ENCODE results near the gene GOLM1.
A peak's percentile ranks its signal among the peaks of the same experiment; 100 is the strongest.
"Not testable (repeated sequence)": the region's sequence is repeated elsewhere in the genome, so short reads cannot be mapped to it uniquely, and the experiment has no call there.

GOLM1 gene, protein sequence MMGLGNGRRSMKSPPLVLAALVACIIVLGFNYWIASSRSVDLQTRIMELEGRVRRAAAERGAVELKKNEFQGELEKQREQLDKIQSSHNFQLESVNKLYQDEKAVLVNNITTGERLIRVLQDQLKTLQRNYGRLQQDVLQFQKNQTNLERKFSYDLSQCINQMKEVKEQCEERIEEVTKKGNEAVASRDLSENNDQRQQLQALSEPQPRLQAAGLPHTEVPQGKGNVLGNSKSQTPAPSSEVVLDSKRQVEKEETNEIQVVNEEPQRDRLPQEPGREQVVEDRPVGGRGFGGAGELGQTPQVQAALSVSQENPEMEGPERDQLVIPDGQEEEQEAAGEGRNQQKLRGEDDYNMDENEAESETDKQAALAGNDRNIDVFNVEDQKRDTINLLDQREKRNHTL

DNA sequence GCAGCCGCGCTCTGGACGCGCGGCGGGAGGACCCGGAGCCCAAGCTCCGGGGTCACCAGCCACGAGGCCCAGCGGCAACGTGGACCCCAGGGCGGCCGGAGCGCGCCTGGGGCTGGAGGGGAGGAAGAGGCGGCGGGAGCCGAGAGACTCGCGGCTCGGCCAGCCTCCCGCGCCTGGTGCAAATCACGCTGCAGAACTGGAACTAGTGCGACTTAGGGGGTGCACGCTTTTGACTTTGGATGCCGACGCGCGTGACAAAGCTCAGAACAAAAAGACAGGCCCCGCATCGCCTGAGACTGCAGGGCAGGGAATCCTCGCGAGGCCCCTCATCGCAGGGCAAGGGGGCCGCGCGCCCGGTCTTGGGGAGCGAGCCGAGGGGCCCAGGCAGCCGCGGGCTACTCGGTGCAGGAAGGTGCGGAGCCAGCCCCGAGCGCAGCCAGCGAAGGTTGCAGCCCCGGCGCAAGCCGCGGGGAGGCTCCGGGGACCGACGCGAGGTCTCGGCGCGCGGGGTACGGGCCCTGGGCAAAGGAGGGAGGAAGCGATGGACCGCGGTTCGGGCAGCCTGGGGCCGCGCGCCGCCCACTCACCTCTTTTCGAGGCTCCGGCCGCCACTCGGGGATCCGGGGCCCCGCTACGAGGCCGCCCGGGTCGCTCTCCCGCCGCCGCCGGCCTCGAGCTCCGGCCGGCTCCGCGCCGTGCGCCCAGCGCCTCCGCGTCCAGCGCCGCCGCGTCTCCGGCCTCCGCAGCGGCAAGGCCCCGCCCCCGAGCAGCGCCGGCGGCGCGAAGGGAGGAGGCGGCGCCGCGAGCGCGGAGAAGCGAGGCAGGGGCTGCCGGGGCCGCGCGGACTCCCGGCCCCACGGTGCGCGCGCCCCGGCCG is at the start of gene GOLM1:
TSS of gene GOLM1 (minus strand) at position 735 of the 877 bp plus-strand sequence. CDS start 20,238 bp downstream, outside the sequence.
- H3K27ac ChIP-seq: no peak within 1 kb of the TSS
- H3K9me3 ChIP-seq (ENCODE audit: low read depth, low read length): no peaks in the 10 kb centered on the region
- no peak for DNase-seq (ENCODE audit: low read depth, low spot score)
- no peak for TF ChIP-seq POLR2AphosphoS5 (IDR thresholded peaks at IDR 0.05; ENCODE audit: borderline replicate concordance, low read depth, low read length)
- TF ChIP-seq FOXP2 (optimal IDR thresholded peaks at IDR 0.05; ENCODE audit: control extremely low read depth, extremely low read length, insufficient read depth): no peak
- no peak for TF ChIP-seq EZH2 (IDR thresholded peaks at IDR 0.05)
- peak within 1 kb of the TSS; percentile 94 for H3K4me3 ChIP-seq
- no peaks in the 10 kb centered on the region for H3K36me3 ChIP-seq (ENCODE audit: insufficient read depth, low read length)
- H3K9ac ChIP-seq (ENCODE audit: insufficient read length): peak within 1 kb of the TSS; percentile 76

DNA sequence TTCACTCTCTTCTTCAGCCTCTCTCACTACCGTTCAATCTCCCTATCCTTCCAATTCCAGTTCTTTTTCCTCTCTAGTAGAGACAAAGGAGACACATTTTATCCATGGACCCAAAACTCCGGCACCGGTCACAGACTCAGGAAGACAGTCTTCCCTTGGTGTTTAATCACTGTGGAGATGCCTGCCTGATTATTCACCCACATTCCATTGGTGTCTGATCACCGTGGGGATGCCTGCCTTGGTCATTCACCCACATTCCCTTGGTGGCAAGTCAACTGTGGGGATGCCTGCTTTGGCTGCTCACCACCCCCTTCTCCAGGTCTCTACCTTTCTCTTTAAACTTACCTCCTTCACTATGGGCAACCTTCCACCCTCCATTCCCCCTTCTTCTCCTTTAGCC is 47.3 kb upstream of the GOLM1 start:
- H3K4me3 ChIP-seq; DNase-seq (ENCODE audit: low read depth, low spot score); H3K9ac ChIP-seq (ENCODE audit: insufficient read length); H3K36me3 ChIP-seq (ENCODE audit: insufficient read depth, low read length); H3K27ac ChIP-seq; H3K9me3 ChIP-seq (ENCODE audit: low read depth, low read length): not testable (repeated sequence)

DNA sequence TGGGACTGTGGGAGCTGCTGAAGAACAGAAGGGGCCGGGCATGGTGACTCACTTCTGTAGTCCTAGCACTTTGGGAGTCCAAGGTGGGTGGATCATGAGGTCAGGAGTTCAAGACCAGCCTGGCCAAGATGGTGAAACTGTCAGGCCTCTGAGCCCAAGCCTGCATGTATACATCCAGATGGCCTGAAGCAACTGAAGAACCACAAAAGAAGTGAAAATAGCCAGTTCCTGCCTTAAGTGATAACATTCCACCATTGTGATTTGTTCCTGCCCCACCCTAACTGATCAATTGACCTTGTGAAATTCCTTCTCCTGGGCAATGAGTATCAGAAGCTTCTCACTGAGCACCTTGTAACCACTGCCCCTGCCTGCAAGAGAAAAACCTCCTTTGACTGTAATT is 46.6 kb upstream of the GOLM1 start:
- not testable (repeated sequence) for H3K4me3 ChIP-seq; H3K9me3 ChIP-seq (ENCODE audit: low read depth, low read length); H3K36me3 ChIP-seq (ENCODE audit: insufficient read depth, low read length); DNase-seq (ENCODE audit: low read depth, low spot score); H3K27ac ChIP-seq; H3K9ac ChIP-seq (ENCODE audit: insufficient read length)

DNA sequence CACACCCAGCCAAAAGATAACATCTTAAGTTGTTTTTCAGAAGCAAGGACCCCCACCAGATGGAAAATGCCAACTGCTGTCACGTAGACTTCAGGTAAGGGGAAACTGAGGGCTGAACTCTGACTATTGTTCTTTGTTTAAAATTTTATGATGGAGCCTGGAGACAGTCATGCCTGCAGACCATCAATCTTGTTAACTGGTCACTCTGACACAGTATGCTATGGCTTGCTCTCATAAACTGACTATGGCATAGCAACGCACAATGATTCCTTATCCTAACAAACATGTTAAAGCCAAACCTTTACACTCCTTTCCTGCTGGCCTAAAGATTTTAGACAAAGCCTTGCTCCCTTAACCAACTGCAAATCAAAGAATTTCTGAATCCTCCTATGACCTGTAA is 43.6 kb upstream of the GOLM1 start:
- Histone ChIP-seq H3K4me3 (no peak overlapping the region), H3K36me3 (ENCODE audit: insufficient read depth, low read length) (no peaks in the 10 kb centered on the region), H3K27ac (no peak overlapping the region), H3K9ac (ENCODE audit: insufficient read length) (no peak overlapping the region), H3K9me3 (ENCODE audit: low read depth, low read length) (no peaks in the 10 kb centered on the region)
- DNase-seq (ENCODE audit: low read depth, low spot score): no peak
- TF ChIP-seq FOXP2 (optimal IDR thresholded peaks at IDR 0.05; ENCODE audit: control extremely low read depth, extremely low read length, insufficient read depth) (no peak), POLR2AphosphoS5 (IDR thresholded peaks at IDR 0.05; ENCODE audit: borderline replicate concordance, low read depth, low read length) (no peak), EZH2 (IDR thresholded peaks at IDR 0.05) (no peak)

DNA sequence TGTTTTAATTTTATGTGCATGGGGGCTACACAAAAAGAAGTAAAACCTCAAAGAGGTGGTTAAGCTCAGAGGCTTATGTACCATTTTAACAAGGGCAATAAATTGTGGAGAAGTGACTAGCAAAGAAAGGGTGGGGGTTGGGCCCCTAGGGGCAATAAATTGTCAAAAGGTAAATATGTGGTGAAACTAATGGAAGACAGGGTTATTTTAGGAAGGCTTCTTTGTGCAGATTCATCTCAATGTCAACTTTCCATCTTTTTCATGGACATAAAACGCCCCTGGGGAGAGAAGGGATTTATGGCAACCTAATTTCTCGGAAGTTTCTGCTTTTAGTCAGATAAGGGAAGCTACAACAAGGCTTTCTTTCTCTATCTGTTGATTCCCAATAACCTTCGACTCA is 42.5 kb upstream of the GOLM1 start:
- no peaks in the 10 kb centered on the region for H3K36me3 ChIP-seq (ENCODE audit: insufficient read depth, low read length)
- no peak for DNase-seq (ENCODE audit: low read depth, low spot score)
- H3K27ac ChIP-seq: no peak overlapping the region
- H3K9ac ChIP-seq (ENCODE audit: insufficient read length): no peak overlapping the region
- TF ChIP-seq FOXP2 (optimal IDR thresholded peaks at IDR 0.05; ENCODE audit: control extremely low read depth, extremely low read length, insufficient read depth): no peak
- TF ChIP-seq EZH2 (IDR thresholded peaks at IDR 0.05): no peak
- no peak for TF ChIP-seq POLR2AphosphoS5 (IDR thresholded peaks at IDR 0.05; ENCODE audit: borderline replicate concordance, low read depth, low read length)
- no peaks in the 10 kb centered on the region for H3K9me3 ChIP-seq (ENCODE audit: low read depth, low read length)
- no peak overlapping the region for H3K4me3 ChIP-seq

DNA sequence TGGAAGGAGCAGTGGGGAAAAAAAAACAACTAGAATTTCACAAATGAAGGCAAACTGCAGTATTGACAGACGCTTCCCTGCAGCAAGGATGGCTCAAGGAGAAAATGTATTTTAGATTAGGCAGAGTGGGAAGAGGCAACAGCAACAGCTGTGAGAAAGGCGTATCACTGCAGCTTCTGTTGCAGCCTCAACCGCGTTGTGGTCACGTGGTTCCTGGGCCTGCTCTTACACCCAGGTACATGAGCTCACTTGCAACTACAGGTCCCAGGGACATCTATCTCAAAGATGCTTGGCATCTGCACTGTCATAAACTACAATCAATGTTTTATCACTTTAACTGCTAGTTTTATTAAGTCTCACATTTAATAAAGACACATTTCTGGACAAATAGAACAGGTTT is 36.0 kb upstream of the GOLM1 start:
- TF ChIP-seq POLR2AphosphoS5 (IDR thresholded peaks at IDR 0.05; ENCODE audit: borderline replicate concordance, low read depth, low read length): no peak
- TF ChIP-seq FOXP2 (optimal IDR thresholded peaks at IDR 0.05; ENCODE audit: control extremely low read depth, extremely low read length, insufficient read depth): no peak
- no peak for TF ChIP-seq EZH2 (IDR thresholded peaks at IDR 0.05)
- no peak overlapping the region for H3K4me3 ChIP-seq
- no peak overlapping the region for H3K9ac ChIP-seq (ENCODE audit: insufficient read length)
- no peak overlapping the region for H3K27ac ChIP-seq
- no peaks in the 10 kb centered on the region for H3K9me3 ChIP-seq (ENCODE audit: low read depth, low read length)
- no peak for DNase-seq (ENCODE audit: low read depth, low spot score)
- no peaks in the 10 kb centered on the region for H3K36me3 ChIP-seq (ENCODE audit: insufficient read depth, low read length)

DNA sequence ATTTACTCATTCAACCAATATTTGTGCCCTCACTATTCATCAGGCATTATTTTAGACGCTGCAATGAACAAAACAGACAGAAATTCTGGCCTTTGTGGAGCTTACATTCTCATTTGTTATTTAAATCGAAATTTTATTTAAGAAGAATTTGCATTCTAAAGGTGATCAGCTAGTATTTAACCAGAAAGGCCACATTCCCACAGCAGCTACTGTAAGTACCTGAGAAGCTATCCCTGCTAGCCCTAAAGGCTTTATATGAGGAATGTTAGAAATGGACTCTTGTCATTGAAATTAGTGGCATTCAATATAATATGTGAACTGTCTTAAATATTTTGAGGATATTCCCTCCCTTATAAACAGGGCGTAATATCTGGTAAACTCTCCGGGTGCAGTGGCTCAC is 35.0 kb upstream of the GOLM1 start:
- no peaks in the 10 kb centered on the region for H3K36me3 ChIP-seq (ENCODE audit: insufficient read depth, low read length)
- H3K27ac ChIP-seq: no peak overlapping the region
- no peaks in the 10 kb centered on the region for H3K9me3 ChIP-seq (ENCODE audit: low read depth, low read length)
- no peak for DNase-seq (ENCODE audit: low read depth, low spot score)
- no peak for TF ChIP-seq FOXP2 (optimal IDR thresholded peaks at IDR 0.05; ENCODE audit: control extremely low read depth, extremely low read length, insufficient read depth)
- TF ChIP-seq EZH2 (IDR thresholded peaks at IDR 0.05): no peak
- TF ChIP-seq POLR2AphosphoS5 (IDR thresholded peaks at IDR 0.05; ENCODE audit: borderline replicate concordance, low read depth, low read length): no peak
- no peak overlapping the region for H3K4me3 ChIP-seq
- no peak overlapping the region for H3K9ac ChIP-seq (ENCODE audit: insufficient read length)

DNA sequence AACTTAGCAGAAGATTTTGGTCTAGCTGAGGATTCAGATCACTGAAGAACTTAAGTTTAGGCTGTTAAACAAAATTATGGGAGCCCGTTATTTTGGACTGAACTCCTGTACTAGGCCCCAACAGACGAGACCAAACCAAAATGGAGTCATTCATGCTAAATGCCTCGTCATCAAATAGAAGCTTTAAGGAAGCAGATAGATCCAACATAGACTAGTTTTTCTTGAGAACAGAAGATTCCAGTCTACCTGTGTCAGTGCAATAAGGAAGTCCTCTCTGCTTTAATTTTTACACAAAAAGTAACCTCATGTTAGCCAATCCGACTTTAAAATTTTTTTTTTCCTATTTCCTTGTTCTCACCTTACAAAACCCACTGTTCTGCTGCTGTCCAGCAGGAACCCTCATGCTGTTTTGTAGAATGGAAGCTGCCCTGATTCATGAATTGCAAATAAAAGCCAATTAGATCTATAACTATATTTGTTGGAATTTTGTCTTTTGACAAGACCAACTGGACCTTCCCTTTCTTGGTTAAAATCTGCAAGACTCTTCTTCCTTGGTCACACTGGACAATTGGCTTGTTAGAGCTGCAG is 29.0 kb upstream of the GOLM1 start:
- Histone ChIP-seq H3K9me3 (ENCODE audit: low read depth, low read length) (no peaks in the 10 kb centered on the region), H3K27ac (no peak overlapping the region)
- no peak for DNase-seq (ENCODE audit: low read depth, low spot score)

More for the DNA sequence above, 29.0 kb upstream of the GOLM1 start:
- no peak overlapping the region for H3K4me3 ChIP-seq
- no peak overlapping the region for H3K9ac ChIP-seq (ENCODE audit: insufficient read length)
- H3K36me3 ChIP-seq (ENCODE audit: insufficient read depth, low read length): no peaks in the 10 kb centered on the region
- TF ChIP-seq POLR2AphosphoS5 (IDR thresholded peaks at IDR 0.05; ENCODE audit: borderline replicate concordance, low read depth, low read length): no peak
- no peak for TF ChIP-seq FOXP2 (optimal IDR thresholded peaks at IDR 0.05; ENCODE audit: control extremely low read depth, extremely low read length, insufficient read depth)
- TF ChIP-seq EZH2 (IDR thresholded peaks at IDR 0.05): no peak
